ENCODE data around the gene SAMD8. TPM values are rescaled to one million over a fixed set of nuclear protein-coding genes. Genes with fewer than 3 reads are reported as not detected.

SAMD8 gene
- total RNA-seq, 1 experiment from 2014 or later = 23.6 TPM

DNA sequence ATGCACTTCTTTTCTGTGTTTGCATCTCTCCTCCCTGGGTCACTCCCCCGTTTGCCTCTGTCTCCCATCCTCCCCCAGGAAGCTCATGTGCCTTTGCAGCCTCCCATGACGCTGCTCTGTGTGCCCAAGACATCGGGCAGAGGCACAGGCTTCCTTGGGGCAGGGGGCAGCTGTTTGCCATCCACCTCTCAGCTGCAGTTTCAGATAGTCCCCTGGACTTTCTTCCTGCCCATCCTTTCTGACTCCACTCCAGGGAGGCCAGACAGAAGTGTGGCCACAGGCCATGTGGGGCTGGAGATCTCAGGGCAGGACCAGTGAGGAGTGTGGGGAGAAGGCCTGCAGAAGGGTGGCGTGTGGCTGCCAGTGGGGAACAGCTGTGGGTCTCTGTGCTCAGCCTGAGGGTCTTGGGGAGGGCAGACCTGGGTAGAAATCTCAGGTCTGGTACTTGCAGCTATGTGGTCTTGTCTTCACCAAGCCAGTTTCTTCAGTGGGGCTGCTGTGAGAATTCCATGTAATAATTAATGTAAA is 10.6 kb upstream of the SAMD8 start (continued):
- TF ChIP-seq, protein P1, sequence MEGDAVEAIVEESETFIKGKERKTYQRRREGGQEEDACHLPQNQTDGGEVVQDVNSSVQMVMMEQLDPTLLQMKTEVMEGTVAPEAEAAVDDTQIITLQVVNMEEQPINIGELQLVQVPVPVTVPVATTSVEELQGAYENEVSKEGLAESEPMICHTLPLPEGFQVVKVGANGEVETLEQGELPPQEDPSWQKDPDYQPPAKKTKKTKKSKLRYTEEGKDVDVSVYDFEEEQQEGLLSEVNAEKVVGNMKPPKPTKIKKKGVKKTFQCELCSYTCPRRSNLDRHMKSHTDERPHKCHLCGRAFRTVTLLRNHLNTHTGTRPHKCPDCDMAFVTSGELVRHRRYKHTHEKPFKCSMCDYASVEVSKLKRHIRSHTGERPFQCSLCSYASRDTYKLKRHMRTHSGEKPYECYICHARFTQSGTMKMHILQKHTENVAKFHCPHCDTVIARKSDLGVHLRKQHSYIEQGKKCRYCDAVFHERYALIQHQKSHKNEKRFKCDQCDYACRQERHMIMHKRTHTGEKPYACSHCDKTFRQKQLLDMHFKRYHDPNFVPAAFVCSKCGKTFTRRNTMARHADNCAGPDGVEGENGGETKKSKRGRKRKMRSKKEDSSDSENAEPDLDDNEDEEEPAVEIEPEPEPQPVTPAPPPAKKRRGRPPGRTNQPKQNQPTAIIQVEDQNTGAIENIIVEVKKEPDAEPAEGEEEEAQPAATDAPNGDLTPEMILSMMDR (IDR thresholded peaks at IDR 0.05 in 2 of 3, conservative IDR thresholded peaks at IDR 0.05 in 1 of 3; ENCODE audit: borderline replicate concordance in 1 of 3, insufficient read depth in 1 of 3, low read depth in 2 of 3, low read length in 2 of 3) = no peak
- TF ChIP-seq EZH2phosphoT487 (IDR thresholded peaks at IDR 0.05; ENCODE audit: borderline replicate concordance) (no peak), EGR1 (IDR thresholded peaks at IDR 0.05; ENCODE audit: low read depth) (no peak), CBX3 (IDR thresholded peaks at IDR 0.05; ENCODE audit: low read depth) (no peak), SP1 (IDR thresholded peaks at IDR 0.05; ENCODE audit: low read depth) (no peak), SRF (IDR thresholded peaks at IDR 0.05; ENCODE audit: low read depth) (no peak), CEBPB (IDR thresholded peaks at IDR 0.05; ENCODE audit: low read depth) (no peak)
- TF ChIP-seq, protein P2, sequence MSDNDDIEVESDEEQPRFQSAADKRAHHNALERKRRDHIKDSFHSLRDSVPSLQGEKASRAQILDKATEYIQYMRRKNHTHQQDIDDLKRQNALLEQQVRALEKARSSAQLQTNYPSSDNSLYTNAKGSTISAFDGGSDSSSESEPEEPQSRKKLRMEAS (IDR thresholded peaks at IDR 0.05) = no peak

DNA sequence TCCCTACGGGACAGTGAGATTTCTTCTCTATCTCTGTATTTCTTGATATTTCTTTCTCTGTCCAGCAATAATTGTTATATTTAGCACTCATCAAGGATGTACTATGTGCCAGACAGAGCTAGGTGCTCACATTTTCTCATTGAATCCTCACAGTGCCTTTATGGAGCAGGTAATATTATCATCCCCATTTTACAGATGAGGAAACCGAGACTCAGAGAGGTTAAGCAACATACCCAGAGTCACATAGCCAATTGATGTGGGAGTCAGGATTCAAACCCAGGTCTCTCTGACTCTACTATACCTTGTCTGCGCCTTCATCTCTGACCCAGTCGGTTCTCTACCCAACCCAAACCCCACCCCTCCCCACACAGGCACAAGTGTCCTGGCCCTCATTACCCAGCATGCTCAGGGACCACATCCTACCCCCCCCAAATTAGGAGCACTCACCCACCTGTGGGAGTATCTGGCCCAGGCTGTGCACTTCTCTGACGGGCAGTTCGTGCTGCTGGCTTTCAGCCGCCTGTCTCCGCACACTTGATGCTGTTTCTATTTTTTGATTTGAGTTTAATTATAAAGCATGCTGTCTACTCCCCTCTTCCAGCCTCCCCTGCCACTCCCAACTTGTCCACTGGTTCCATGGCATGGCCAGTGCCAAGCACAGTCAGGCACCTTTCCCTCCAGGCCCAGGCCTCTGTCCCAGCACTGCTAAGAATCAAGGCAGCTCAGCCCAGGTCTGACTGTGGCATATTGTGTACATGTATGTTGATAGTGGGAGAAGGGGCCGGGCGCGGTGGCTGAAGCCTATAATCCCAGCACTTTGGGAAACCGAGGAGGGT is 9.8 kb upstream of the SAMD8 start:
- Histone ChIP-seq H3K9ac (ENCODE audit: low read length) (no peak overlapping the region), H3K4me3 (replicated peaks in 1 of 2; ENCODE audit: low read depth in 1 of 2, low read length in 2 of 2) (no peak overlapping the region), H3K27ac (ENCODE audit: low read depth, low read length) (no peak overlapping the region), H3K36me3 (ENCODE audit: control insufficient read depth in 1 of 2, insufficient read depth in 2 of 2, low read length in 2 of 2) (no peaks in the 10 kb centered on the region), H2AFZ (ENCODE audit: low read depth, low read length, poor library complexity, severe bottlenecking) (no peak overlapping the region), H3K79me2 (ENCODE audit: insufficient read depth, low read length) (no peaks in the 10 kb centered on the region), H3K27me3 (ENCODE audit: insufficient read depth, low read length) (no peaks in the 10 kb centered on the region), H3K9me2 (ENCODE audit: insufficient read depth) (no peaks in the 10 kb centered on the region), H3K4me1 (ENCODE audit: control insufficient read depth in 1 of 2, insufficient read depth in 2 of 2, low read length in 2 of 2) (no peaks in the 10 kb centered on the region), H4K20me1 (ENCODE audit: insufficient read depth) (no peaks in the 10 kb centered on the region), H3K4me2 (ENCODE audit: low read length) (no peak overlapping the region), H3K9me3 (ENCODE audit: control insufficient read depth in 1 of 2, insufficient read depth in 1 of 2, low read depth in 1 of 2, low read length in 2 of 2) (no peaks in the 10 kb centered on the region)
- intact Hi-C loops (cut with micrococcal nuclease) = loop anchor here (5.0 kb wide), 1 partner anchor 79 kb away; no protein-coding TSS in a partner anchor
- no TSS peak for BruUV-seq (replicated peaks)
- ChIA-PET RAD21 (ENCODE audit: low non-redundant PET in 1 of 2, low total read pairs in 2 of 2, uncharacterized antibody in 2 of 2, unreplicated experiment in 2 of 2) (no interaction called here), POLR2A (no interaction called here), CTCF (interaction anchor here (2.0 kb wide), 1 partner anchor 858 kb away, joined by 13 read pairs; no protein-coding TSS in a partner anchor)
- DNase-seq (ENCODE audit: low read depth, low spot score) = no peak
- ATAC-seq = no peak
- TF ChIP-seq ELF1 (IDR thresholded peaks at IDR 0.05; ENCODE audit: borderline replicate concordance, low read depth) (no peak), EGR1 (IDR thresholded peaks at IDR 0.05; ENCODE audit: low read depth) (no peak), RAD21 (IDR thresholded peaks at IDR 0.05; ENCODE audit: low read depth) (no peak), YY1 (IDR thresholded peaks at IDR 0.05; ENCODE audit: extremely low read depth, insufficient replicate concordance, low read depth, low read length) (no peak)

All from HCT116 (cell line).